ENCODE measurements around the gene OR4N2.
"Not testable (repeated sequence)": the region's sequence is repeated elsewhere in the genome, so short reads cannot be mapped to it uniquely, and the experiment has no call there.

OR4N2 gene, protein sequence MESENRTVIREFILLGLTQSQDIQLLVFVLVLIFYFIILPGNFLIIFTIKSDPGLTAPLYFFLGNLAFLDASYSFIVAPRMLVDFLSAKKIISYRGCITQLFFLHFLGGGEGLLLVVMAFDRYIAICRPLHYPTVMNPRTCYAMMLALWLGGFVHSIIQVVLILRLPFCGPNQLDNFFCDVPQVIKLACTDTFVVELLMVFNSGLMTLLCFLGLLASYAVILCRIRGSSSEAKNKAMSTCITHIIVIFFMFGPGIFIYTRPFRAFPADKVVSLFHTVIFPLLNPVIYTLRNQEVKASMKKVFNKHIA

DNA sequence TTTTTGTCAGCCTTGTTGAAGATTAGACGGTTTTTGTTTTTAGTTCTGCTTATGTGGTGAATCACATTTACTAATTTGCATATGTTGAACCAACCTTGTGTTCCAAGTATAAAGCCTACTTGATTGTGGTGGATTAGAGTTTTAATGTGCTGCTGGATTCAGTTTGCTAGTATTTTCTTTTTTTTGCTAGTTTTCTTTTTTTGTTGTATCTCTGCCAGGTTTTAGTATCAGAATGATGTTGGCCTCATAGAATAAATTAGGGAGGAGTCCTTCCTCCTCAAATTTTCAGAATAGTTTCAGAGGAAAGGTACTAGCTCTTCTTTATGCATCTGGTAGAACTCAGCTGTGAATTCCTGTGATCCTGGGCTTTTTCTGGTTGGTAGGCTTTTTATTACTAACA is at the start of gene OR4N2:
OR4N2 (plus strand) TSS at position 301 of the 400 bp plus-strand sequence. CDS start 23,679 bp downstream, outside the sequence.
- not testable (repeated sequence) for DNase-seq (ENCODE audit: low read depth)

DNA sequence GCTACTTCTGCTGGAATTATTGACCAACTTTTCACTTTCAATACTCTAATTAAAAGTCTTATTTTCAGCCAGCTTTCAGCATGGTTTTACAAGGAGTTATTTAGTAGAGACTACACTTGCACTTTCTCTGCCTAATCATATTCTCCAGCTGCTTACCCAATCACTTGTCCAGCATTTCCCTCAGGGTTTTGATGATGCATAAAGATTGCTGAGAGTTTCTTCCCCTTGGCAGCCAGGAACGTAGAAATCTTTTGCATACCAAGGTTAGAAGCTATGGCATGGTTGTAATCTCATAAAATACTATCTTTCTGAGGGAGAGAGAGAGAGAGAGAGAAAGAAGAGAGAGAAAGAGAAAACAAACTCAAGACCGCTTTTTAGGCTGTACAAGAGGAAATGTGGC is 49.4 kb upstream of the OR4N2 start:
- DNase-seq (ENCODE audit: low read depth): no peak

DNA sequence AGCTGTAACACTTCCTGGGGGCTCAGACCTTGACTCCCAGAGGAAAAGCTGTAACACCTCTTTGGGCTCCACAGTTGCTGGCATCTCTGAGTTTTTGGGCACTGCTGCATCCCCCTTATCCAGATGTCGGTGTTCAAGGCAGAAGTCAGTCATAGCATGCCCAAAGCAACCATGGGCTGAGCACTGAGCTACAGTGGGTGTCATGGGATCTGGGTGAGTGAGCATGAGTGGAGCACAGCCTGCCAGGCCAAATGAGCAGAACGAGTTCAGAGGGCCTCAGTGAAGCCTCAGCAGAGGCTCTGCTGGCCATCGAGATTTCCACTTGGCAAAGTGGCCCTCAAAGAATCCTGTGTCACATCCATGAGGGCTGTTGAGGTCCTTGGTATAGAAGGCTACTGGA is 32.1 kb upstream of the OR4N2 start:
- not testable (repeated sequence) for DNase-seq (ENCODE audit: low read depth)

DNA sequence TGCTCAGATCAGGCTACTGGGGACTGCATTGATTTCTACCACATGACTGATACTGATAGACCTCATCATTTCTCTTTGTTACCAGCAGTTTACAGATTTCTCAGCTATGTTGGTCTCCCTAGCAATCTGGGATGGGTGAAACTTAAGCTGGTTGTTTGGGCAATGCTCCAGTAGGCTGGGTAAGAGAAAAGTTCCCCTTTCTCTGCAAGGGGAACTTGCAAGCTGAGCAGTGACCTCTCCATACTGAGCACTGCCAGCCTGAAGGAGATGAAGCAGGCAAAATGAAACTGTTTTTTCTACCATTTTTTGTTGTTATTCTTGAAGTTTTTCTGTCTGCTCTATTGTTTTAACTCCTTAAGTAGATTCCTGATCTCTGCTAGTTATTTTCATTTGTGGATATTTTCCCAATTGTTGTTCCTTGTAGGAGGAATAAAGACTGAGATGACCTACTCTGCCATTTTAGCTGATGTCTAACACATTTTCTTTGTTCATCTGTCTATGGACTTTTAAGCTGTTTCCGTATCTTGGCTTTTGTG is 31.6 kb upstream of the OR4N2 start:
- DNase-seq (ENCODE audit: low read depth): no peak

DNA sequence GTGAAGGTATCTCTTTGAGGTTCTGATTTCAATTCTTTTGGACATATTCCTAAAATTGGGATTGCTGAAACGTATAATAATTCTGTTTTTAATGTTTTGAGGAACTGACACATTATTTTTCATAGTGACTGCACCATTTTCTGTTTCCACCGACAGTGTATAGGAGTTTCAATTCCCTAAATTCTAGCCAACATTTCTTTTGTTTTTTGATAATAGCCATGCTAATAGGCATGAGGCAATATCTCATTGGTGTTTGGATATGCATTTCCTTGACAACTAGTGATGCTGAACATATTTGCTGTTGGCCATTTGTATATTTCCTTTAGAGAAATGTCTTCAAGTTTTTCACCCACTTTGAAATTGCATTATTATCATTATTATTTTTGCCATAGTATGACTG is 31.1 kb upstream of the OR4N2 start:
- DNase-seq (ENCODE audit: low read depth): not testable (repeated sequence)

DNA sequence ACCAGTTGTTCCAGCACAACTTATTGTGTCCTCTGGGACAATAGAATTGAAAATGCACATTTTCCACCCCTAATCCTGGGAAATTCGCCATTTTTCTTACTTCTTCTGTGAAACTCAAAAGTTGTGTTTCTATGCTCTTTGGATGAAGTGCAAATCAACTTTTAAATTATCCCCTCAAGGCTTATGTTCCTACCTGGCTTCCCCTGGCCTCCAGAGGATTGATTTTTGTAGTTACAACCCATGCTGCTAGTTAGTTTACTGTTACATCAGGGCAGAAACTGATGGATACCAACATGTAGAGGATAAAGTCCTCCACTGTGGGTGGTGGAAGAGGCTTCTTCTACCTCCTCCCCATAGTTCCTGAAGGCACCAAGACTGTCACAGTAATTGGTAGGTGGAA is 30.4 kb upstream of the OR4N2 start, which contains the start of gene OR4M1:
OR4M1 (plus strand) TSS at position 301 of the 400 bp plus-strand sequence. CDS start 6,819 bp downstream, outside the sequence.
- not testable (repeated sequence) for DNase-seq (ENCODE audit: low read depth)

DNA sequence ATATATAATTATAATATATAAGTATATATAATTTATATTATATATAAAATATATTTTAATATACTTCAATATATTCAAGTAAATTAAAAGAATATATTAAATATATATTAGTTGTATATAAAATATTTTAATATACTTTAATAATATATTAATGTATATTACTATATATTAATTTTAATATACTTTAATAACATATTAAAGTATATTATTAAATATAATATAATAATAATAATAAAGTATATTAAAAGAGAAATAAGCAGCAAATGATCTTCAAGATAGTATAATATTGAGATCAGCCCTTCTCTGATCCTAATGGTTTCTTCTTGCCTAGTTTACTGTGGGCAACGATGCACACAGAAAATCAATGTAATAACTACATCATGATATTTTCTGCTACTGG is 28.0 kb upstream of the OR4N2 start:
- DNase-seq (ENCODE audit: low read depth): no peak

DNA sequence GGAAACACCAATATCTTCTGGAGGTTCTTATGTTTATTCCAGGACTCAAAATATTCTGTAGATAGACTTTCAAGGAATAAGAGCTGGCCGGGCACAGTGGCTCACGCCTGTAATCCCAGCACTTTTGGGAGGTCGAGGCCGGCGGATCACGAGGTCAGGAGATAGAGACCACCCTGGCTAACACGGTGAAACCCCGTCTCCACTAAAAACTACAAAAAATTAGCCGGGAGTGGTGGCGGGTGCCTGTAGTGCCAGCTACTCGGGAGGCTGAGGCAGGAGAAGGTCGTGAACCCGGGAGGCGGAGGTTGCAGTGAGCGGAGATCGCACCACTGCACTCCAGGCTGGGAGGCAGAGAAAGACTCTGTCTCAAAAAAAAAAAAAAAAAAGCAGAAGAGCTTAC is 17.7 kb upstream of the OR4N2 start:
- not testable (repeated sequence) for DNase-seq (ENCODE audit: low read depth)

DNA sequence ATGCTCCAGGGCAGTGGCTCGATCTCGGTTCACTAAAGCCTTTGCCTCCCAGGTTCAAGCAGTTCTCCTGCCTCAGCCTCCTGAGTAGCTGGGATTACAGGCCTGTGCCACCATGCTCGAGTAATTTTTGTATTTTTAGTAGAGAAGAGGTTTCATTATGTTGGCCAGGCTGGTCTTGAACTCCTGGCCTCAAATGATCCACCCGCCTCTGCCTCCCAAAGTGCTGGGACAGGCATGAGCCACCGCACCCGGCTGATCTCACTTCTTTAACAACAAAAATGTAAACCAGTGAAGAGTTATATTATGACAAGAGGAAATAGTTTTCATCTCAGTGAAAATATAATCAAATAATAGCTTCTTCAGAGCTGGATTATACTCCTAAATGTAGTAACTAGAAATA is 16.3 kb upstream of the OR4N2 start:
- DNase-seq (ENCODE audit: low read depth): not testable (repeated sequence)

DNA sequence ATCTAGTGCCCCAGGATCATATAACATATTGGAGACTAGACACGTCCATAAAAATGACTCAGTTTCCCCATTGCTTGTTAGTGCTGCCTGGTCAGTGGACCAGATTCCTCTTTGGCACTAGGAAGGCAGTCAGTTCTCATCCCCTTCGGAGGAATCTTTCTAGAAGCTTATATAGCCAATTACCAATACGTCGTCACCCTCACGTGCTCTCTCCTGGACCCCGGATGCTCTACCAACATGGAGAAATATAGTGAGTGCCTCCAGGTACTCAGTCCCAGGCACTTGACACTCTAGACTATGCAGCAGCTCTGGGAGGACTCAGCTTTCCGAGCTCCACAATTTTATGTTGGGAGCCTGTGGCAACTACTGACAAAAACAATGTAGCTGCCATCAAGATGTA is 15.4 kb upstream of the OR4N2 start:
- DNase-seq (ENCODE audit: low read depth): not testable (repeated sequence)

DNA sequence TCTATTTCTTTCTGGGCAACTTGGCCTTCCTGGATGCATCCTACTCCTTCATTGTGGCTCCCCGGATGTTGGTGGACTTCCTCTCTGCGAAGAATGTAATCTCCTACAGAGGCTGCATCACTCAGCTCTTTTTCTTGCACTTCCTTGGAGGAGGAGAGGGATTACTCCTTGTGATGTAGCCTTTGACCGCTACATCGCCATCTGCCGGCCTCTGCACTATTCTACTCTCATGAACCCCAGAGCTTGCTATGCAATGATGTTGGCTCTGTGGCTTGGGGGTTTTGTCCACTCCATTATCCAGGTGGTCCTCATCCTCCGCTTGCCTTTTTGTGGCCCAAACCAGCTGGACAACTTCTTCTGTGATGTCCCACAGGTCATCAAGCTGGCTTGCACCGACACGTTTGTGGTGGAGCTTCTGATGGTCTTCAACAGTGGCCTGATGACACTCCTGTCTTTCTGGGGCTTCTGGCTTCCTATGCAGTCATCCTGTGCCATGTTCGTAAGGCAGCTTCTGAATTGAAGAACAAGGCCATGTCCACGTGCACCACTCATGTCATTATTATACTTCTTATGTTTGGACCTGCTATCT is 7.0 kb upstream of the OR4N2 start:
- DNase-seq (ENCODE audit: low read depth): not testable (repeated sequence)

DNA sequence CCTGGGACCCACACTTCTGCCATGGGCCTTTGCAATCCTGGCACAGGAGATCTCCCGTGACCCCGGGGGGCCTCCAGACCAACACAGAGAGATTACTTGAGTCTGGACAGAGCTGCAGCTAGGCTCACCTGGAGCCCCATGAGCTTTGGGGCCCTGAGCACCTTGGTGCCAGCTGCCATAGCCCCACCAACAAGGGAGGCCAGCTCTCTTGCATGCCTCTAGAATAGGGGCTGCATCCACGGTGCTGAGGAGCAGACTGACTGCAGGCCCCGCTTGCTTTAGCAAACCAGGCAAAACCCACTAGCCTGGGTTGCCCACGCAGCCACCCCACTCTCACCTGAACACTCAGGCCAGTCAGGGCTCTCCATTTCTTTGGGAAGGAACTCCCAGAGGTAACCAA is 3.7 kb upstream of the OR4N2 start:
- no peak for DNase-seq (ENCODE audit: low read depth)

DNA sequence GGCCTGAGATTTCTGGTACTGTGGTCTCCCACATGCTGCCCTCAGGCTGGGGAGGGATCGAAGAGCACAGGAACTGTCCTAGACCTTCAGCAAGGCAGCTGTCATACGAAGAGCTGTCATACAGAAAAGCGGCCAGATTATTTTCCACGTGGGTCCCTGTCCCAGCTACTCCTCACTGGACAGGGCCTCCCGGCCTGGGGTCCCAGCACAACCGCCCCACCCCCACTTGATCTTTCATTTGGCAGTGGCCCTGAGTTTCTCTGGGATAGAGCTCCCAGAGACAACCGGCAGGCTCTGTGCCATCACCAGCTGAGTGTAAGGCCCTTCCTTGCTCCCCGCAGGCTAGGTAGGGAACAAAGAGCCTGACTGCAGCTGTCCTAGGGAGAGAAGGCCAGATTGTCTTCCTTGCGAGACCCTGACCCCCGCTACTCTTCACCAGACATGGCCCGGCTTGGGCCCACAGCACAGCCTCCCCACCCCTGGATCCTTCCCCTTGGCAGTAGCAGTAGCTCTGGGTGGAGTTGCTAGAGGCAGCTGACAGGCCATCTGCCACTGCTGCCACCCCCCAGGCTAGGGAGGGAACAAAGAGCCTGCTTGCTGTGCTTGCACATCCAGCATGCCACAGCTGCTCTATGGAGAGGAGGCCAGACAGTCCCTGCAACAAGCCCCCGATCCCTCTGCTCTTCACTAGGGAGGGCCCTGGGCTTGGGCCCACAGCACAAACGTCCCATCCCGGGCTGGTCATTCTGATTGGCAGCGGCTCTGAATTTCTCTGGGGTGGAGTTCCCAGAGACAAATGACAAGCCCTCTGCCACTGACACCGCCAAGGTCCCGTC is 3.1 kb upstream of the OR4N2 start:
- no peak for DNase-seq (ENCODE audit: low read depth)

DNA sequence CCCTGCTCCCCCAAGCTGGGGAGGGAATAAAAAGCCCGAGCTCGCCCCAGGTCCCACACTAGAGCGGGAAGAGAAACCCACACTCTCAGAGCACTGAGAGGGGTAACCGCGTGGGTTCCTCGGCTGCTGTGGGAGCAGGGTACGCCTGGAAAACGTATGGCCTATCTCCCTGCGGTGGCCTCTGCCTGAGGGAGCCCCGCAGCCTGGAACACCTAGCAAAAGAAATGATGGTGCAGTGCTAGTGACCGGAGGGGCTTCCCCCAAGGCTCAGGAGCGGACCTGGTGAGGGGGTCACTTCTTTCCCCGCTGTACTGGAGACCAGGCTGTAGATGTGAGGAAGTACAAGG is 2.5 kb upstream of the OR4N2 start:
- no peak for DNase-seq (ENCODE audit: low read depth)

DNA sequence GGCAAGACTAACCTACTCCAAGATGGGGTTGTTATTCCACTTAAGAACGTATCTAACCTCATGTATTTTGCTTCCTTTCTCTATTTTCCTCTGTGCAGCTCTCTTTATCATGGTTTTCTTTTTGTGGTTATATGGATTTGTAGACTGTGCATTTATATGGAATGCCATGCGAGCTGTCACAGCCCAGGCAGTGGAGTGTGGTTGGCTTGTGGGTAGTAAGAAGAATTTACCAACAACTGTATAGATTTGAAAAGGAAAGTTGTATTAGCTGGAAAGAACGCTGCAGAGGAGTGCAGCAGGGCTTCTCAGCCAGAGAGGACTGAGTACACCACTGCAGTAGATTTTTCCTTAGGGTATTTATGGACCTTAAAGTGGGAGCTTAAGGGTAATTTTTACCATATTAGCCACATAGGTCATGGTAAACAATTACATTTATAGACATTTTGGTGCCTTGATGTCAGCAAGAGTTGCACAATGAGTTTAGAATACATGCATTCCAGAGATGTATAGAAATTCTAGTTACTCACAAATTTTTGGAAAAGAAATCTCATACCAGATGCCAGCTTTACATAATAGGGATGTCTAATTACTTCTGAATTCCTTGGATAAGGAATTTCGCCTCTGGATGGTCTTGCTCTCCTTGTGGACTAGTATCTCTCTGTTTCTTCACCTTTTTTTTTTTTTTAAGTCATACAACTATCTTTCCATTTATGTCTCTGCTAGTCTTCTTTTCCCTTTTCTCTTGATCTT is 9.8 kb downstream of the OR4N2 start:
- not testable (repeated sequence) for DNase-seq (ENCODE audit: low read depth)

DNA sequence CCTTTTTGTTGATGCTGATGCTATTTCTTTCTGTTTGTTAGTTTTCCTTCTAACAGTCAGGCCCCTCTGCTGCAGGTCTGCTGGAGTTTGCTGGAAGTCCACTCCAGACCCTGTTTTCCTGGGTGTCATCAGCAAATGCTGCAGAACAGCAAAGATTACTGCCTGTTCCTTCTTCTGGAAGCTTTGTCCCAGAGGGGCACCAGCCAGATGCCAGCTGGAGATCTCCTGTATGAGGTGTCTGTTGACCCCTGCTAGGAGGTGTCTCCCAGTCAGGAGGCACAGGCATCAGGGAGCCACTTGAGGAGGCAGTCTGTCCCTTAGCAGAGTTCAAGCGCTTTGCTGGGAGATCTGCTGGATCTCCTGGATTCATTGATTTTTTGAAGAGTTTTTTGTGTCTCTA is 16.3 kb downstream of the OR4N2 start:
- DNase-seq (ENCODE audit: low read depth): not testable (repeated sequence)

DNA sequence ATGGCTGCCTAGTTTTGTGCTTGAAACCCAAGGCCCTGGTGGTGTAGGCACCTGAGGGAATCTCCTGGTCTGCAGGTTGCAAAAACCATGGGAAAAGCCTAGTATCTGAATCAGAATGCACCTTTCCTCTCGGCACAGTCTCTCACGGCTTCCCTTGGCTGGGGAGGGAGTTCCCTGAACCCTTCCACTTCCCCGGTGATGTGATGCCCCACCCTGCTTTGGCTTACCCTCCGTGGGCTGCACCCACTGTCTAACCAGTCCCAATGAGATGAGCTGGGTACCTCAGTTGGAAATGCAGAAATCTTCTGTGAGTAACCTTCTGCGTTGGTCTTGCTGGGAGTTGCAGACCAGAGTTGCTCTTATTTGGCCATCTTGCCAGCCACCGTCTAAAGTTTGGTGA is 17.4 kb downstream of the OR4N2 start:
- not testable (repeated sequence) for DNase-seq (ENCODE audit: low read depth)

DNA sequence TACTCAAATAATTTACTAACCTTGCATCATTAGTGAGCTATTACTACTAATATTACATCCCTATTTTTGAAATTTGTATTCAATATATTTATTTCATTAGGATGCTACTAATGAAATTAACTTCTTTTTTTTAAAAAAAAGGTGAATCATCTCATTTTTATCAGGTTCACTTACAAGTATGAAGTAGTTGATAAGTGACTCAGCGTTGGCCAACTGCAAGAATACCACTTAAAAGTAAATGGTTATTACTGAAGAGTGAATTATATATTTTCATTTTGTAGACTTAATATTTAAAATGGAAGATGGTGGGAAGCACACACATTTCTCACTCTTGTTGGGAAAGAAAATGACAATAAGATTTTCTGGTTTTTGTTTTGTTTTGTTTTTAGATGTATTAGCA is 19.6 kb downstream of the OR4N2 start:
- DNase-seq (ENCODE audit: low read depth): no peak

DNA sequence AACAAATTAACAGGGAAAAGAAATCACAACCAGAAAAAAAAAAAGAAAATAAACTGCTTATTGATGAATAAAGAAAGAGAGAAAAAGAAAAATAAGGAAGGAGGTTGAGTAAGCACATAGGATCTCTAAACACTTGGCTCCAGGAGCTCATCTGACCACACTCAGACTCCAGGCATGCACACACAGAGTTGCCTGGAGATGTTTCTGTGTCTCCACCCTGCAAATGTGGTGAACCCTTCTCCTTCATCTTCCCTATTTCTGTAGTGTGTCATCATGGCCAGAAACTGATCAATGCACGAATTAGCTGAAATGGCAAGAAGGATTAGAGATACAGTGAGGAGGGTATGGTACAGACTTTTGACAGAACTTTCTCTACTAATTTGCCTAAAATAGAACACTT is 20.2 kb downstream of the OR4N2 start:
- DNase-seq (ENCODE audit: low read depth): no peak

DNA sequence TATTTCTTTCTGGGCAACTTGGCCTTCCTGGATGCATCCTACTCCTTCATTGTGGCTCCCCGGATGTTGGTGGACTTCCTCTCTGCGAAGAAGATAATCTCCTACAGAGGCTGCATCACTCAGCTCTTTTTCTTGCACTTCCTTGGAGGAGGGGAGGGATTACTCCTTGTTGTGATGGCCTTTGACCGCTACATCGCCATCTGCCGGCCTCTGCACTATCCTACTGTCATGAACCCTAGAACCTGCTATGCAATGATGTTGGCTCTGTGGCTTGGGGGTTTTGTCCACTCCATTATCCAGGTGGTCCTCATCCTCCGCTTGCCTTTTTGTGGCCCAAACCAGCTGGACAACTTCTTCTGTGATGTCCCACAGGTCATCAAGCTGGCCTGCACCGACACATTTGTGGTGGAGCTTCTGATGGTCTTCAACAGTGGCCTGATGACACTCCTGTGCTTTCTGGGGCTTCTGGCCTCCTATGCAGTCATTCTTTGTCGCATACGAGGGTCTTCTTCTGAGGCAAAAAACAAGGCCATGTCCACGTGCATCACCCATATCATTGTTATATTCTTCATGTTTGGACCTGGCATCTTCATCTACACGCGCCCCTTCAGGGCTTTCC is 24.2 kb downstream of the OR4N2 start:
- DNase-seq (ENCODE audit: low read depth): not testable (repeated sequence)

DNA sequence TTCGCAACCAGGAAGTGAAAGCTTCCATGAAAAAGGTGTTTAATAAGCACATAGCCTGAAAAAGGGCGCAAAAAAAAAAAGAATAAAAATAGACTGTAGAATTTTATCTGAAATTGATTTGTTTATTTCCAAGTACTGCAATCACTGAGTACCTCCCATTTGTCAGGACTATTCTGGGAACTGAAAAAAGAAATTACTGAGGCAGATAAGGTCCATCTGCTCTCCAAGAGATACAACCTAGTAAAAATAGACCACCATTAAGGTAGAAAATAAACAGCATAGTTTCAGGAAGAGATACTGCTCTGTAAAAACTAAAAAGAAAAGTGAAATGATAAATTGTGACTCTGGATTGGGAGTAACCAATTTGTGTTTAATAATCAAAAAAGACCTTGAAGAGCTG is 24.7 kb downstream of the OR4N2 start:
- DNase-seq (ENCODE audit: low read depth): no peak

All from ELR (cell line).